GM10266 (cell line): ENCODE results near the gene EN1.

Source experiments
- DNase-seq: peaks from one replicate; pipeline ENCODE4 v3.0.0; 2012; ENCODE audit errors: extremely low spot score
- CTCF ChIP-seq: IDR thresholded peaks from 2 replicates; pipeline ENCODE4 v1.5.1; 2012; ENCODE audit warnings: mild to moderate bottlenecking, low read depth; ENCODE audit not compliant: control insufficient read depth, insufficient read depth; ENCODE audit errors: missing control alignments

EN1 gene

GRCh38 chr2:118830881-118831280 lies 16.6 kb downstream of the EN1 start:
- no peak for DNase-seq
- no peak for TF ChIP-seq CTCF

GRCh38 chr2:118830118-118830517 lies 17.3 kb downstream of the EN1 start:
- no peak for DNase-seq
- no peak for TF ChIP-seq CTCF

- no peak for TF ChIP-seq CTCF
- no peak for DNase-seq
Observed at GRCh38 chr2:118826093-118826492, 21.4 kb downstream of the EN1 start.

GRCh38 chr2:118823633-118824032 lies 23.8 kb downstream of the EN1 start:
- TF ChIP-seq CTCF, result no peak
- no peak for DNase-seq

GRCh38 chr2:118822572-118822971 lies 24.9 kb downstream of the EN1 start:
- TF ChIP-seq CTCF, result no peak
- DNase-seq, result no peak

GRCh38 chr2:118822015-118822414 lies 25.4 kb downstream of the EN1 start:
- DNase-seq, result no peak
- no peak for TF ChIP-seq CTCF

- no peak for TF ChIP-seq CTCF
- DNase-seq, result no peak
Observed at GRCh38 chr2:118817469-118817868, 30.0 kb downstream of the EN1 start.

- no peak for TF ChIP-seq CTCF
- no peak for DNase-seq
Observed at GRCh38 chr2:118816669-118817068, 30.8 kb downstream of the EN1 start.
